Measurements from ENCODE around the gene PCDH9. TPM values are rescaled to one million over a fixed set of nuclear protein-coding genes. Genes with fewer than 3 reads are reported as not detected.

The PCDH9 gene
- total RNA-seq, 1 donor from 2014 or later, result 29.7 TPM

- no peak for DNase-seq (ENCODE audit: low spot score in 2 of 2, unreplicated experiment in 2 of 2)
- Mint-ChIP-seq H3K4me3 (no peak overlapping the region), H3K4me1 (peaks cover 16% of the 10 kb centered on the region), H3K36me3 (no peaks in the 10 kb centered on the region), H3K27ac (no peak overlapping the region), H3K27me3 (ENCODE audit: low read depth) (no peaks in the 10 kb centered on the region), H3K9me3 (peaks cover 4% of the 10 kb centered on the region)
- TF ChIP-seq CTCF (IDR thresholded peaks at IDR 0.05; ENCODE audit: unreplicated experiment), result no peak
These were observed 186.2 kb downstream of the PCDH9 start for GRCh38 chr13:67043901-67044300.

GRCh38 chr13:67042556-67042955, 187.6 kb downstream of the PCDH9 start:
- peaks cover 4% of the 10 kb centered on the region for H3K9me3 Mint-ChIP-seq
- no peak overlapping the region for H3K4me3 Mint-ChIP-seq
- no peaks in the 10 kb centered on the region for H3K27me3 Mint-ChIP-seq (ENCODE audit: low read depth)
- peaks cover 9% of the 10 kb centered on the region for H3K4me1 Mint-ChIP-seq
- H3K36me3 Mint-ChIP-seq, result no peaks in the 10 kb centered on the region
- no peak overlapping the region for H3K27ac Mint-ChIP-seq
- TF ChIP-seq CTCF (IDR thresholded peaks at IDR 0.05; ENCODE audit: unreplicated experiment), result no peak
- no peak for DNase-seq (ENCODE audit: low spot score in 2 of 2, unreplicated experiment in 2 of 2)

- Mint-ChIP-seq H3K27me3 (ENCODE audit: low read depth) (no peaks in the 10 kb centered on the region), H3K27ac (no peak overlapping the region), H3K9me3 (no peaks in the 10 kb centered on the region), H3K4me1 (no peaks in the 10 kb centered on the region), H3K4me3 (no peak overlapping the region), H3K36me3 (no peaks in the 10 kb centered on the region)
- no peak for DNase-seq (ENCODE audit: low spot score in 2 of 2, unreplicated experiment in 2 of 2)
- TF ChIP-seq CTCF (IDR thresholded peaks at IDR 0.05; ENCODE audit: unreplicated experiment), result no peak
These were observed 193.3 kb downstream of the PCDH9 start for GRCh38 chr13:67036699-67037457.

GRCh38 chr13:67033170-67033569, 197.0 kb downstream of the PCDH9 start:
- no peak overlapping the region for H3K27ac Mint-ChIP-seq
- TF ChIP-seq CTCF (IDR thresholded peaks at IDR 0.05; ENCODE audit: unreplicated experiment), result no peak
- no peaks in the 10 kb centered on the region for H3K4me1 Mint-ChIP-seq
- no peak overlapping the region for H3K4me3 Mint-ChIP-seq
- no peaks in the 10 kb centered on the region for H3K27me3 Mint-ChIP-seq (ENCODE audit: low read depth)
- no peaks in the 10 kb centered on the region for H3K9me3 Mint-ChIP-seq
- DNase-seq (ENCODE audit: low spot score in 2 of 2, unreplicated experiment in 2 of 2), result no peak
- no peaks in the 10 kb centered on the region for H3K36me3 Mint-ChIP-seq

- no peaks in the 10 kb centered on the region for H3K27me3 Mint-ChIP-seq (ENCODE audit: low read depth)
- H3K4me3 Mint-ChIP-seq, result no peak overlapping the region
- no peaks in the 10 kb centered on the region for H3K9me3 Mint-ChIP-seq
- H3K27ac Mint-ChIP-seq, result no peak overlapping the region
- no peak for TF ChIP-seq CTCF (IDR thresholded peaks at IDR 0.05; ENCODE audit: unreplicated experiment)
- H3K4me1 Mint-ChIP-seq, result peaks cover 10% of the 10 kb centered on the region
- DNase-seq (ENCODE audit: low spot score in 2 of 2, unreplicated experiment in 2 of 2), result no peak
- H3K36me3 Mint-ChIP-seq, result no peaks in the 10 kb centered on the region
These were observed 206.8 kb downstream of the PCDH9 start for GRCh38 chr13:67023130-67023876.
